ENCODE results near the gene NUDT22.

The NUDT22 gene

DNA sequence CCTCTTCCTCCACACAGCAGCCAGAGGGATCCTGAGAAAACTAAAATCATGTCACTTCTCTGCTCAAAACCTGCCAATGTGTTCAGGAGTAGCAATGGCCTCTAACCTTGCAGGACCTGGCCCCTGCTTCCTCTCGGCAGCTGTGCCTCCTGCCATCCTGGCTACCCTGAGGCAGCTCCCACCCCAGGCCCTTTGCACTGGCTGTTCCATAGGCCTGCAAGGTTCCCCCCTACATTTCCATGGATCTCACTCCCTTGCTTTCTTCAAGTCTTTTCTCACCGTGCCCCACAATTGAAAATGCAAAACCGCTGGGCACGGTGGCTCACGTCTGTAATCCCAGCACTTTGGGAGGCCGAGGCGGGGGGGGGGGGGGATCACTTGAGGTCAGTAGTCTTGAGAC, 42.2 kb upstream of the NUDT22 start:
- no peak for DNase-seq (ENCODE audit: low read depth, low spot score)
- Histone ChIP-seq H3K4me3 (ENCODE audit: insufficient read length, low read depth) (peak overlapping the region; percentile 10), H3K9me3 (ENCODE audit: insufficient read depth, low read length) (peaks cover 12% of the 10 kb centered on the region; the same call in 1 of the 2 replicates), H3K36me3 (ENCODE audit: insufficient read depth, insufficient read length, low read length) (peaks cover 25% of the 10 kb centered on the region), H3K4me1 (ENCODE audit: insufficient read depth, insufficient read length) (peaks cover 12% of the 10 kb centered on the region), H3K9ac (ENCODE audit: insufficient read length, low read depth) (peak overlapping the region; percentile 44), H3K27me3 (ENCODE audit: insufficient read depth, insufficient read length) (no peaks in the 10 kb centered on the region)
- TF ChIP-seq ZNF274 (IDR thresholded peaks at IDR 0.05; ENCODE audit: low read depth, low read length) (no peak), YY1 (IDR thresholded peaks at IDR 0.05; ENCODE audit: insufficient read depth, insufficient read length) (no peak), SUZ12 (IDR thresholded peaks at IDR 0.05; ENCODE audit: extremely low read depth, insufficient read depth, insufficient read length) (no peak)

DNA sequence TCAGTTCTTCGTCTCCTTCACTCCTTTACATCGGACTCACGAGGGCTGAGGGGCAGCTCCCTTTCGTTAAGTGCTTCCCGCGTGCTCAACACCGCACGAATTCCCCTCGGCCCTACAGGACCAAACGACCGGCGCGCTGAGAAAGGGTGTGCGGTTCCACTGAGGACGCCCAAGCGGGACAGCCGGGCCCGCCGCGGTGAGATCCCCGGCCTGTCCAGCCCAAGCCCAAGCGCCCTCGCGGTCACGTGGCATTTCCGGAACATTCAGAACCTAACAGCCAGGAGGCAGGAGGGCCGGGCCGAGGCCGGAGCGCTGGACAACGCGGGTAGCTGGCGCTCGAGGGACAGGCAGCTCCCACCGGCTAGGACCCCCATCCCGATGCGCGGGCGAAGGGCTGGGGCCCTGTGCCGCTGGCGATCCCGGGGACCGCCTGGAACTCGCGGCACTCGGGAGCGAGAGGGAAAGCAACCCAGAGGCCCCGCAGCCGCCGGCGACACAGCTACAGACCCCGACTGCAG, 40.8 kb upstream of the NUDT22 start:
- H3K4me1 ChIP-seq (ENCODE audit: insufficient read depth, insufficient read length) = peaks cover 12% of the 10 kb centered on the region
- no peaks in the 10 kb centered on the region for H3K9me3 ChIP-seq (ENCODE audit: insufficient read depth, low read length)
- H3K36me3 ChIP-seq (ENCODE audit: insufficient read depth, insufficient read length, low read length) = peaks cover 24% of the 10 kb centered on the region
- TF ChIP-seq ZNF274 (IDR thresholded peaks at IDR 0.05; ENCODE audit: low read depth, low read length) = no peak
- no peak for TF ChIP-seq SUZ12 (IDR thresholded peaks at IDR 0.05; ENCODE audit: extremely low read depth, insufficient read depth, insufficient read length)
- no peak for TF ChIP-seq YY1 (IDR thresholded peaks at IDR 0.05; ENCODE audit: insufficient read depth, insufficient read length)
- DNase-seq (ENCODE audit: low read depth, low spot score) = no peak
- H3K27me3 ChIP-seq (ENCODE audit: insufficient read depth, insufficient read length) = no peaks in the 10 kb centered on the region
- peak overlapping the region; percentile 99 for H3K9ac ChIP-seq (ENCODE audit: insufficient read length, low read depth)
- H3K4me3 ChIP-seq (ENCODE audit: insufficient read length, low read depth) = peak overlapping the region; percentile 84

DNA sequence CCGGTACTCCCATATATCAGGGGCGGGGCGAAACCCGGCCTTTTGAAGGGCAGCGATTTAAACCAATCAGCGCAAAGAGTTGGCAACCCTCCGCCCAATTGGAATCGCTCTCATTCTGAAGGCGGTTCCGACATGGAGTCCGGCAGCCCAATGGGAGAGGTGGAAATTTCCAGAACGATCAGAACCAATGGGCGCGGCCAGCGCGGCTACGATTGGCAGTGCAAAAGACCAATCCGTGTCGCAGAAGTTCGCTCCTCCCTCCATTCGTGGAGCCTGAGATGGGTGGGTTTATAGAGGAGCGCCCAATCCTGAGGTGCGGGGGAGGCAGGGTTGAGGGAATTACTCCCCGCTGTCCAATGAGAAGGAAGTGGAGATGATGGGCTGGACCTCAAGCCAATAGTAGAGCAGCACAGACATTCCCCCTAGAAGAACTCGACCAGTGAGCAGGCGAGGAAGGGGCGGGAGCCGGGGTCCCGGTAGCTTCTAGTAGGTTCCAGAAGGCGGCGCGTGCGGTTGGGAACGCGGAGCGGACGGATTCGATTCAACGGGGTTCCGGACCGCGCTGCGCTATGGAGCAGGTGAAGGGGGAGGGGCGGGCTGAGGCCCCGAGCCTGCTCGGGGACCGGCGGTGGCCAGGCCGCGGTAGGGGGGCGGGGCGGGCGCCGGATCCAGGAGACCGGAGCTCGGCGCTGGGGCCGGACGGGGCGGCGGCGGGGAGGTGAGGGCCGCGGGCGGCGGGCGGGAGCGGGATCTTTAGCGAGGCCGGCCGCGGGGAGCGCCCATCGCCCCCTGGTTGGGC, 40.2 kb upstream of the NUDT22 start, which contains the start of gene STIP1:
Gene STIP1 (plus strand): TSS at position 479 of the 799 bp plus-strand sequence. CDS start 91 bp downstream, at position 570.
- H3K9me3 ChIP-seq (ENCODE audit: insufficient read depth, low read length) = no peaks in the 10 kb centered on the region
- H3K4me3 ChIP-seq (ENCODE audit: insufficient read length, low read depth) = peak within 1 kb of the TSS; percentile 84
- H3K4me1 ChIP-seq (ENCODE audit: insufficient read depth, insufficient read length) = peaks cover 12% of the 10 kb centered on the region
- H3K27me3 ChIP-seq (ENCODE audit: insufficient read depth, insufficient read length) = no peaks in the 10 kb centered on the region
- H3K36me3 ChIP-seq (ENCODE audit: insufficient read depth, insufficient read length, low read length) = peaks cover 25% of the 10 kb centered on the region
- DNase-seq (ENCODE audit: low read depth, low spot score) = peak; percentile 100
- peak within 1 kb of the TSS; percentile 99 for H3K9ac ChIP-seq (ENCODE audit: insufficient read length, low read depth)
- no peak for TF ChIP-seq YY1 (IDR thresholded peaks at IDR 0.05; ENCODE audit: insufficient read depth, insufficient read length)
- TF ChIP-seq SUZ12 (IDR thresholded peaks at IDR 0.05; ENCODE audit: extremely low read depth, insufficient read depth, insufficient read length) = no peak
- no peak for TF ChIP-seq ZNF274 (IDR thresholded peaks at IDR 0.05; ENCODE audit: low read depth, low read length)

DNA sequence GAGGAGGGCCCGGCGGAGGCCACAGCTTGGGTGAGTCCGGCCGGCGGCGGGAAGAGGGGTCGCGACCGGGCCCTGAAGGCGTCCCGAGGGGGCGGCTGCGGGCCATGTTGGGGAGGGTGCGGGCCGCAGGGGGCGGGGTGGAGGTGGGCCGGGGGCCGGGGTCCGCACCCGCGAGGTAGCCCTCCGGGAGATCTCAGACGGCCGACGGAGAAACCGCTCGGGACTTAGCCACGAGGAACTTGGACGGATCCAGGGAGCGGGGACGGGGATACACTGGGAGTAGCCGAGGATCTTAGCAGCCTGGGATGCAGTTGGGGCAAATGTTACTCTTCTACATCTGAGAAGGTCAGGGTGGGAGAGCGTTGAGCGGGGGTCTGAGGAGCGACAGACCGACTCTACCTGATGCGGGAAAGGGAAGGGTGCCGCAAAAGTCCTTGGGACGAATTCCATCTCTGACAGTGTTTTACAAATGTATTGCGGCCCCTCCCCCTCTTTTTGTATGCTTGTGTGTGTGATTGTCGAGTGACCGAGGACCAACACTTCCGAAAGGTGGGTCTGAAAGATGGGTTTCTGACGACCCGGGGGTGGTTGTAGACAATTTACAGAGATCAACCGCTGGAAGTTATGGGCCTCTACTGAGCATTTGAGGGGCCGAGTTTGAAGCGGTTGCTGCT, 39.4 kb upstream of the NUDT22 start:
- DNase-seq (ENCODE audit: low read depth, low spot score) = no peak
- no peak overlapping the region for H3K9ac ChIP-seq (ENCODE audit: insufficient read length, low read depth)
- TF ChIP-seq SUZ12 (IDR thresholded peaks at IDR 0.05; ENCODE audit: extremely low read depth, insufficient read depth, insufficient read length) (no peak), YY1 (IDR thresholded peaks at IDR 0.05; ENCODE audit: insufficient read depth, insufficient read length) (no peak), ZNF274 (IDR thresholded peaks at IDR 0.05; ENCODE audit: low read depth, low read length) (no peak)

DNA sequence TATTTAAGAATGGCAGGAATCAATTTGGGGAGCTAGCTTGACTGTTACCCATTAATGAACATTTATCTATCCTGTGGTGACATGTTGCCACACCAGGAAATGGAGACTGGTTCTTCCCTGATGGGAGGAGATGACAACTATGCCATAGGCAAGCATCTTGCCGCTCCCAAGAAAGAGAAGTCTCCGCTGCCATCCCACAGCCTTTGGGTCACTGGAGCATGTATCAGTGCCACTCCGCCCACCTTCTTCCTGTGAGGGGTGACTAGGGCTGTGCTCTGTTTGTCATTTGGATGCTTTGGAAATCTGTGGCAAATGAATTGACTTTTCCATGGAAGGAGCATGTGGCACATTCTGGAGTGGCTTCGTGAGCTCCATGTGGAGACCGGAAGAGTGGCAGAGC, 33.6 kb upstream of the NUDT22 start:
- no peak for DNase-seq (ENCODE audit: low read depth, low spot score)
- no peaks in the 10 kb centered on the region for H3K9me3 ChIP-seq (ENCODE audit: insufficient read depth, low read length)
- no peaks in the 10 kb centered on the region for H3K27me3 ChIP-seq (ENCODE audit: insufficient read depth, insufficient read length)
- TF ChIP-seq SUZ12 (IDR thresholded peaks at IDR 0.05; ENCODE audit: extremely low read depth, insufficient read depth, insufficient read length) (no peak), YY1 (IDR thresholded peaks at IDR 0.05; ENCODE audit: insufficient read depth, insufficient read length) (no peak), ZNF274 (IDR thresholded peaks at IDR 0.05; ENCODE audit: low read depth, low read length) (no peak)
- no peak overlapping the region for H3K9ac ChIP-seq (ENCODE audit: insufficient read length, low read depth)
- H3K4me1 ChIP-seq (ENCODE audit: insufficient read depth, insufficient read length) = peaks cover 3% of the 10 kb centered on the region
- H3K4me3 ChIP-seq (ENCODE audit: insufficient read length, low read depth) = no peak overlapping the region
- H3K36me3 ChIP-seq (ENCODE audit: insufficient read depth, insufficient read length, low read length) = peaks cover 79% of the 10 kb centered on the region

More for the DNA sequence above, 39.4 kb upstream of the NUDT22 start:
- Histone ChIP-seq H3K36me3 (ENCODE audit: insufficient read depth, insufficient read length, low read length) (peaks cover 26% of the 10 kb centered on the region), H3K9me3 (ENCODE audit: insufficient read depth, low read length) (no peaks in the 10 kb centered on the region), H3K4me1 (ENCODE audit: insufficient read depth, insufficient read length) (peaks cover 11% of the 10 kb centered on the region), H3K27me3 (ENCODE audit: insufficient read depth, insufficient read length) (no peaks in the 10 kb centered on the region), H3K4me3 (ENCODE audit: insufficient read length, low read depth) (no peak overlapping the region)

DNA sequence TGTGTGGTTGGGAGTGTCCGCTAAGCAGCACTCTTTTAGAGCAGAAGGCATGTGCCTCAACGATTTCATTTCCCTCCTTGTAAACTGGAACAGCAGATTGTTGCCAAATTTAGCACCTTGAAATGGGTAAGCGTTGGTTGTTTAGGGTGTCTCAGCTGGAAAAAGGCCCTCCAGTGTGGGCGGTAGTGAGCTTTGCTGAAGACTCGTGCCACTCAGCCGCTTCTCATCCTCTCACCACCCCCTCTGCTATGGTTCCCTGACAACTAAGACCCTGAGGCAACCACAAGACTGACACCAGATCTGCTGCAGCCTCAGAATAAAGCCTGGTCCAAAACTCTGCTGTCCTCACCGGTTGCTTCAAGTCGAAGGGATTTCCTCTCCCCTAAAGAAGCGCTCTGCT, 29.4 kb upstream of the NUDT22 start:
- peaks cover 93% of the 10 kb centered on the region for H3K36me3 ChIP-seq (ENCODE audit: insufficient read depth, insufficient read length, low read length)
- DNase-seq (ENCODE audit: low read depth, low spot score) = no peak
- H3K4me3 ChIP-seq (ENCODE audit: insufficient read length, low read depth) = no peak overlapping the region
- H3K27me3 ChIP-seq (ENCODE audit: insufficient read depth, insufficient read length) = no peaks in the 10 kb centered on the region
- no peak for TF ChIP-seq ZNF274 (IDR thresholded peaks at IDR 0.05; ENCODE audit: low read depth, low read length)
- TF ChIP-seq YY1 (IDR thresholded peaks at IDR 0.05; ENCODE audit: insufficient read depth, insufficient read length) = no peak
- TF ChIP-seq SUZ12 (IDR thresholded peaks at IDR 0.05; ENCODE audit: extremely low read depth, insufficient read depth, insufficient read length) = no peak
- peaks cover 3% of the 10 kb centered on the region for H3K4me1 ChIP-seq (ENCODE audit: insufficient read depth, insufficient read length)
- no peaks in the 10 kb centered on the region for H3K9me3 ChIP-seq (ENCODE audit: insufficient read depth, low read length)
- H3K9ac ChIP-seq (ENCODE audit: insufficient read length, low read depth) = no peak overlapping the region

DNA sequence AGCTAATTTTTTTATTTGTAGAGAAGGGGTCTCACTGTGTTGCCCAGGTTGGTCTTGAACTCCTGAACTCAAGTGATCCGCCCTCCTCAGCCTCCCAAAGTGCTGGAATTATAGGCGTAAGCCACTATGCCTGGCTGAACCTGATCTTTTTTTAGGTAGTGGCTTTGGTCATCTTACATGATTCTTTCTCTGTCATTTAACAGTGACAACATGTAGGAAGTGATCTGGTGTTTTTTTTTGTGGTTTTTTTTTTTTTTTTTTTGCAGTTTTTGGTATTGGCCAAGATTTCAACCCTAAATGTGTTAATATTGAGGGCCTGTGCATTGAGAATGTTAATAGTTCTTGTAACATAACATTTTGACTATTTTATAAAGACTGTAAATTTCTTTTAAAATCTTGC, 27.6 kb upstream of the NUDT22 start:
- Histone ChIP-seq H3K4me3 (ENCODE audit: insufficient read length, low read depth) (no peak overlapping the region), H3K9me3 (ENCODE audit: insufficient read depth, low read length) (no peaks in the 10 kb centered on the region), H3K4me1 (ENCODE audit: insufficient read depth, insufficient read length) (peaks cover 3% of the 10 kb centered on the region), H3K36me3 (ENCODE audit: insufficient read depth, insufficient read length, low read length) (peaks cover 94% of the 10 kb centered on the region), H3K27me3 (ENCODE audit: insufficient read depth, insufficient read length) (no peaks in the 10 kb centered on the region), H3K9ac (ENCODE audit: insufficient read length, low read depth) (no peak overlapping the region)
- no peak for DNase-seq (ENCODE audit: low read depth, low spot score)
- TF ChIP-seq YY1 (IDR thresholded peaks at IDR 0.05; ENCODE audit: insufficient read depth, insufficient read length) = no peak
- no peak for TF ChIP-seq ZNF274 (IDR thresholded peaks at IDR 0.05; ENCODE audit: low read depth, low read length)
- no peak for TF ChIP-seq SUZ12 (IDR thresholded peaks at IDR 0.05; ENCODE audit: extremely low read depth, insufficient read depth, insufficient read length)

Data from NT2/D1 (cell line).